AG09319 (cell line): ENCODE data around the gene NDUFA5.

Source experiments
- DNase-seq: peaks from one replicate; pipeline ENCODE4 v3.0.0-alpha.2; 2010; ENCODE audit warnings: low read depth; ENCODE audit errors: extremely low read depth
- TF ChIP-seq, protein P1 (sequence below): IDR thresholded peaks from 2 replicates; pipeline ENCODE4 v1.5.1; 2011; ENCODE audit warnings: low read depth, mild to moderate bottlenecking, inconsistent platforms, low read length, moderate library complexity

Gene NDUFA5

DNA sequence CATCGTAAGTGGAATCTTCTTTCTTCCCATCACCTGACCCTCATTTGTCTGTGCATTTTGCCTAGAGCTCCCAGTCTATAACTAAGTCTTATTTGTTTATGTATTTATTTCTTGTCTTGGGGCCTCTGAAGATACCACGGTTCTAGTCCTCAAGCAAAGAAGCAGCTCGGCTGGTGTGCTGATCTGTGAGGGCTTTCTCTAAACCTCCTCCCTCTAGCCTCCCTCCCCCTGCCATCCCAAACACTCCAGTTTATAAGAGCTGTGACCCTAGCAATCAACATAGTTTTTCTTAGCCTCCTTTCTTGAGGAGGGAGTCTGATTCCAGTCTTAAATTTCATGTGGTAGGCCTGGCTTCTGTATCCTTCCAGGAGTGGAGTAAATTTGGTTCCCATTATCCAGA is 15.7 kb upstream of the NDUFA5 start:
- TF ChIP-seq, protein P1, sequence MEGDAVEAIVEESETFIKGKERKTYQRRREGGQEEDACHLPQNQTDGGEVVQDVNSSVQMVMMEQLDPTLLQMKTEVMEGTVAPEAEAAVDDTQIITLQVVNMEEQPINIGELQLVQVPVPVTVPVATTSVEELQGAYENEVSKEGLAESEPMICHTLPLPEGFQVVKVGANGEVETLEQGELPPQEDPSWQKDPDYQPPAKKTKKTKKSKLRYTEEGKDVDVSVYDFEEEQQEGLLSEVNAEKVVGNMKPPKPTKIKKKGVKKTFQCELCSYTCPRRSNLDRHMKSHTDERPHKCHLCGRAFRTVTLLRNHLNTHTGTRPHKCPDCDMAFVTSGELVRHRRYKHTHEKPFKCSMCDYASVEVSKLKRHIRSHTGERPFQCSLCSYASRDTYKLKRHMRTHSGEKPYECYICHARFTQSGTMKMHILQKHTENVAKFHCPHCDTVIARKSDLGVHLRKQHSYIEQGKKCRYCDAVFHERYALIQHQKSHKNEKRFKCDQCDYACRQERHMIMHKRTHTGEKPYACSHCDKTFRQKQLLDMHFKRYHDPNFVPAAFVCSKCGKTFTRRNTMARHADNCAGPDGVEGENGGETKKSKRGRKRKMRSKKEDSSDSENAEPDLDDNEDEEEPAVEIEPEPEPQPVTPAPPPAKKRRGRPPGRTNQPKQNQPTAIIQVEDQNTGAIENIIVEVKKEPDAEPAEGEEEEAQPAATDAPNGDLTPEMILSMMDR, result no peak
- DNase-seq, result no peak

DNA sequence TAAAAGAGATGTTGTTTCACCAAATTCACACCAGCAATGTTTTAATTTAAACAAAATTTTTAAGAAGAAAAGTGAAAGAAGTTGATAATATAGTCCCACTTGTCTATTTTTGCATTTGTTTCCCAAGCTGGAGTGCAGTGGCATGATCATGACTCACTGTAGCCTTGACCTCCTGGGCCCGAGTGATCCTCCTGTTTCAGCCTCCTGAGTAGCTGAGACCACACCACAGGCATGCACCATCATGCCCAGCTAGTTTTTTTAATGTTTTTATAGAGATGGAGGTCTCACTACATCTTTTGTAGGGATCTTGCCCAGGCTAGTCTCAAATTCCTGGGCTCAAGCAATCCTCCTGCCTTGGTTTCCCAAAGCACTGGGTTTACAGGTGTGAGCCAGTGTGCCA is 14.1 kb upstream of the NDUFA5 start:
- TF ChIP-seq, protein P1, result no peak
- no peak for DNase-seq

DNA sequence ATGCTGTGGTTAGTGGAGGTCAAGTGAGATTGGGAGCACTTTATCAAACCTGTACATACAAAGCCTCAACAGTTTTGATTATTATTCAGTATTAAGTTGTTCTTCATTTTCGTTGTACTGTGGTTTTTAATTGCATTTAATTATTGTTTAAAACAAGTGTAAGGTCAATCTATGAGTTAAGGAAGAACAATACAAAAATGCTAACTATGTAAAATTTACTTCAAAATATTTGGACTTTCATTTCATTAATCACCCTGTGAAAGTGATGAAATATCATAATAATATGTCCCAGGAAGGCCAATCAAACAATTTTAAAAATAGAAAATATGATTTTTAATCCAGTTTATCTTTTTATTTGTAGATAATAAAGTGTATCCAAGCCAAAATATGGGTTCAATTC is 13.6 kb upstream of the NDUFA5 start:
- no peak for DNase-seq
- TF ChIP-seq, protein P1, result no peak

DNA sequence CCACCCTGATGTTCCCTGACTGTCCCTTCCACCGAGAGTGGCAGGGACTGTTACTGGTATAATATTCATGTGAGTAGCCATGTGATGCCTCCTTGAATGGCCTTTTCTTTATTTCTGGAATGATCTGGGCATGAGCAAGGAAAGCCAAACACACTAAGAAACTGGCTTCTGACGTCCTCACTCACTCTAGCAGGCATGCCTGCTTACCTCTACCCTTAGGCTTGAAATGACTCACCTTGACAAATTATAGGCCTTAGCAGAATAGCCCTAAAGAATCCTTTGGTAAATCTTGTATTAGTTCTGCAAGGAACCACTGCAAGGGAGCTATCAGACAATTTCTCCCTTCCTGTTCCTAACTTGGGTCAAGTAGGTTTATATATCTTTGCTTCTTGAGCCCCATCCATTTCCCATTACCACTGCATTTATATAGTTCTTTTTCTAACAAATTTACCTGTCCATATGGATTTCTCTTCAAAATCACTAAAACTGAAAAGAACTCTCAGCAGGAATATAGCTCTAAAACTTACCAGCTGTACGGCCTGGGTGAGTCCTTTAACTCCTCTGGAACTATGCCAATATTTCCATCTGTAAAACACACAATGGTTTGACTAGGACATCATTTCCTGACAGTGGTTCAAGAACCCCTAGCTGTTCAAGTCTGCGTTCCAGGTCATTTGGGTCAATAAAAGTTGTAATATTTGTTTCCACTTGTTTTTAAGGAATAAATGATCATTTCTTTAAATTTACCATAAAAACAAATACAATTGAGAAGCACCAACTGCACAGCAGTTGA is 13.0 kb upstream of the NDUFA5 start:
- TF ChIP-seq, protein P1, result no peak
- no peak for DNase-seq

DNA sequence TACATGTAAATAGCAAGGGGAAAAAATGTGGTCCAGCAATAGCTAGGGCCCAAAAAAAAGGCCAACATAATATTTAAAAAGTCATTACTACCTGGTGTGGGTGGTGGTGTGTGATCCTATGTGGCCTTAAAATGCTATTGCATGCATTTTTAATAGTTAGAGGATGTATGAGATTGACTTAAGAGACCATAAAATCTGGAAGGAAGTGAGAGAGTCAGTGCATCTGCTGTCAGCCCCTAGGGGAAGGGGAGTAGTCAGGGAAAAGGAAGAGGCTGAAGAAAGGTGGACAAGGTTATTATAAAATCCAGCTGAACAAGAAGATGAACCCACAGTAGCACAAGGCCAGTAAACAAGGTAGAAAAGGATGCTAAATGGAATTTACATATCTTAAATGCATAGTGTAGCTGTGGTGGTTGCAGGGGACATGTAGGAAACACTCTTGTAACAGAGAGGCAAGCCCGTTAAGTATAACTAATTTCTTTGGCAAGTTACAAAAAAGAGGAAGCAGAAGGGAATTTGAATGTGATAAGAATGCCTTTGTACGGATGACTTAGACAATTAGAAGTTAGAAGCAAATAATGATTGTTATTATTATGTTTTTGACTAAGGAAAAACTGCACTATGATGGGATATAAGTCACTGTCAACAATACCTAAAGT is 11.9 kb upstream of the NDUFA5 start:
- TF ChIP-seq, protein P1, result no peak
- DNase-seq, result no peak

DNA sequence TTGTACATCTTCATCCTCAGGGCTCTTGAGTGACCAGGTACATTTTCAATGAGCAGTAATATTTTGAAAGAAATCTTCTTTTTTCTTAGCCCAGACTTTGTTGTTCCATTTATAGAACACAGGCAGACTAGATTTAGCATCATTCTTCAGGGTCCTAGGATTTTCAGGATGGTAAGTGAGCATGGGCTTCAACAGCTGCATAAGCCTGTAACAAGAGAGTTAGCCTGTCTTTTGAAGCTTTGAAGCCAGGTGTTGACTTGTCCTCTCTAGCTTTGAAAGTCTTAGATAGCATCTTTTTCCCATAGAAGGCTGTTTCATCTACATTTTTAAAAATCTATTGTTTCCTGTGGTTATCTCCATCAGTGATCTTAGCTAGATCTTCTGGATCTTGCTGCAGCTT is 4.5 kb upstream of the NDUFA5 start:
- no peak for DNase-seq
- TF ChIP-seq, protein P1, result no peak

DNA sequence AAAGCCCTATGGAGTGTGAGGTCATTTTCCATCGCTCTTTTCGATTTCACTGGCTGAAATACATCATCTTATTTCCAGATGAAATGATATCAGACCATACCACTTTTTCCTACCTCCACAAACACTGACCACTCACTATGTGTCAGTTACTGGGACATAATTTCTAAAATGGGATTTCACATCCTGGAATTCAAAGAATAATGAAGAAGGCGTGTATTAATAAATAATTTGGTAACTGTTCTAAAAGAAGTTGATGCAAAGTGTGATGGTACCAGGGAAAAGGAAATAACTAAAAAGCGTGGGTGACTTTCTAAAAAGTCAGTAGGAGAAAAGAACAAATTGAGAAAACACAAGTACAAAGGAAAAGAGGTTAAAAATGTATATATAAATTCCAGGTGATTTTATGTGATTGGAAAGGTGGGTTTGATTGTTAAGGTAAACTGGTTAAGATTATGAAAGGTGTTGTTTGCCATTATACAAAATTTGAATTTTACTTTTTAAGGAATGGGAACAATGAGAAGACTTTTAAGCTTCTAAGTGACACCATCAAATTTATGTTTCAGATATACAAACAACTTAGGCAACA is 764 bp upstream of the NDUFA5 start:
- no peak for DNase-seq
- TF ChIP-seq, protein P1, result no peak
